Pancreas (tissue), 10 donors: ENCODE data around the gene DRAM2. TPM values are rescaled to one million over a fixed set of nuclear protein-coding genes. Genes with fewer than 3 reads are reported as not detected.

Experiments
- ATAC-seq, 4 donors: fragments of 200-7000 bp; cut with Tn5 transposase; one replicate each; pipeline versions ENCODE4 v1.8.0 to v1.9.1; 2020; ENCODE audit warnings: mild to moderate bottlenecking in 4 of 4, moderate library complexity in 4 of 4
- DNase-seq, 6 donors: peaks; one replicate each; pipeline ENCODE4 v3.0.0-alpha.2; 2020
- FAIRE-seq: peaks from 2 replicates; lab custom pipeline; 2012; peaks lifted over from hg19 to GRCh38; lab: Jason Lieb, UNC
- H3K27ac ChIP-seq, 4 donors: fragments of 200-600 bp; sonication (generic); 1 replicate in 3 of 4; 2 replicates in 1 of 4; pipeline versions ENCODE4 v1.5.0 to v1.8.0; 2020
- H3K27me3 ChIP-seq, 4 donors: fragments of 200-600 bp; one replicate each; pipeline ENCODE4 v1.8.0; 2021
- H3K36me3 ChIP-seq, 3 donors: fragments of 200-600 bp; sonication (generic) in 1 of 3; one replicate each; pipeline versions ENCODE4 v1.5.0 to v1.8.0; 2020 to 2021
- H3K4me1 ChIP-seq, 3 donors: fragments of 200-600 bp; one replicate each; pipeline ENCODE4 v1.8.0; 2021
- H3K4me3 ChIP-seq, 4 donors: fragments of 200-600 bp; sonication (generic) in 2 of 4; one replicate each; pipeline versions ENCODE4 v1.5.0 to v1.8.0; 2020 to 2021
- H3K9me3 ChIP-seq, 4 donors: fragments of 200-600 bp; one replicate each; pipeline ENCODE4 v1.8.0; 2021
- CTCF ChIP-seq, 4 donors: fragments of 200-600 bp; sonication (generic) in 3 of 4; IDR thresholded peaks; one replicate each; pipeline versions ENCODE4 v1.5.0 to v1.8.0; 2021; ENCODE audit warnings: antibody characterized with exemption in 4 of 4
- WGBS, 2 donors: extraction: QIAGEN DNeasy Blood & Tissue Kit; methylation state at CpG; one replicate each; pipeline ENCODE4 v1.1.7; 2013; 5-methylcytosine and 5-hydroxymethylcytosine counted together
- intact Hi-C, 3 donors: fragments of 100-400 bp; cut with DNase I; formaldehyde crosslinking; loops; one replicate each; pipeline versions ENCODE4 v1.11.1 to v1.14.2; 2022
- polyA plus RNA-seq, 2 donors: library from polyadenylated mRNA; stranded (reverse); fragments of 200-250 nt; gene quantifications; one replicate each; pipeline ENCODE4 v1.2.3, GENCODE V29; 2013
- total RNA-seq, 6 donors: library from RNA; stranded (reverse); fragmentation: NEBNext Ultra II Directional in 4 of 6; extraction: Animal tissue kit (Norgen Biotek cat#: 25700) in 4 of 6; gene quantifications; one replicate each; pipeline versions ENCODE4 v1.2.1 to v1.2.4, GENCODE V29; 2021 to 2023
- donor health status: healthy with polysubstance abuse.
- donor health status: DM: no; HTN: no; CAD: no; lungs with moderate emphysema.
- donor health status: DM: no; HTN: no; CAD: no.
- donor health status: control.
- donor health status: control.
- donor health status: Bipolar disorder and iron deficiency.
- donor health status: DM: yes; HTN: yes; CAD: no.
- donor health status: DM: no; HTN: no; CAD: no.
- donor health status: DM: no; HTN: no; CAD: no.
- donor health status: DM: yes; HTN: yes; CAD: no.

Gene DRAM2
- total and polyA plus RNA-seq, 8 donors: 10.2 to 32.2 (median 16.6) TPM

GRCh38 chr1:111164151-111164550 lies 24.3 kb upstream of the DRAM2 start:
- no peak for TF ChIP-seq CTCF (IDR thresholded peaks at IDR 0.05)
- Histone ChIP-seq H3K4me3 (no peak overlapping the region), H3K4me1 (peaks cover 0 to 2% (median 0%) of the 10 kb centered on the region in 3 donors), H3K9me3 (no peaks in the 10 kb centered on the region), H3K36me3 (no peaks in the 10 kb centered on the region), H3K27ac (no peak overlapping the region), H3K27me3 (no peaks in the 10 kb centered on the region)
- intact Hi-C loops: no loop called here
- WGBS, 2 donors: 95 to 99% methylated on average over 2 of the region's 2 CpGs
- no peak for DNase-seq
- peak in 1 of 4 donors; percentile 43 for ATAC-seq
- FAIRE-seq: no peak

DNA sequence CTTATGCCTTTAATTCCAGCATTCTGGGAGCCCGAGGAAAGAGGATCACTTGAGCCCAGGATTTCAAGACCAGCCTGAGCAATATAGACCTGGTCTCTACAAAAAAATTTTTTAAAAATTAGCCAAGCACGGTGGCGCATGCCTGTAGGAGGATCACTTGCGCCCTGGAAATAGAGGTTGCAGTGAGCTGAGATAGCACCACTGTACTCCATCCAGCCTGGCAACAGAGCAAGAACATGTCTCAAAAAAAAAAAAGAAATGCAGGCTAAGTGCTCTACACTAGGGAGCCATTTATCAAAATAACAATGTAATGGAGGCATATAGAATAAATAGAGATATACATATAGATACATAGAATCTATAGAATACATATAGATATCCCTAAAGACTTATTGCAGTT lies 23.5 kb upstream of the DRAM2 start:
- WGBS, 2 donors: 96 to 98% methylated on average over 4 of the region's 4 CpGs
- no peak overlapping the region for H3K4me3 ChIP-seq
- ATAC-seq (no peak), FAIRE-seq (no peak), DNase-seq (no peak)
- intact Hi-C loops: no loop called here
- TF ChIP-seq CTCF (IDR thresholded peaks at IDR 0.05): no peak
- H3K4me1 ChIP-seq: no peaks in the 10 kb centered on the region
- no peaks in the 10 kb centered on the region for H3K27me3 ChIP-seq
- H3K9me3 ChIP-seq: no peaks in the 10 kb centered on the region
- no peak overlapping the region for H3K27ac ChIP-seq
- H3K36me3 ChIP-seq: no peaks in the 10 kb centered on the region

- DNase-seq: no peak
- WGBS, 2 donors: 96 to 97% methylated on average over 2 of the region's 2 CpGs
- no peak for FAIRE-seq
- H3K27ac ChIP-seq: no peak overlapping the region
- intact Hi-C loops: no loop called here
- no peaks in the 10 kb centered on the region for H3K4me1 ChIP-seq
- no peaks in the 10 kb centered on the region for H3K27me3 ChIP-seq
- no peaks in the 10 kb centered on the region for H3K36me3 ChIP-seq
- no peaks in the 10 kb centered on the region for H3K9me3 ChIP-seq
- ATAC-seq: no peak
- no peak for TF ChIP-seq CTCF (IDR thresholded peaks at IDR 0.05)
- no peak overlapping the region for H3K4me3 ChIP-seq
Measured at GRCh38 chr1:111162488-111162880, 22.6 kb upstream of the DRAM2 start.

- H3K4me1 ChIP-seq: no peaks in the 10 kb centered on the region
- no peak overlapping the region for H3K27ac ChIP-seq
- no peaks in the 10 kb centered on the region for H3K27me3 ChIP-seq
- H3K36me3 ChIP-seq: no peaks in the 10 kb centered on the region
- no peak for DNase-seq
- no peak overlapping the region for H3K4me3 ChIP-seq
- intact Hi-C loops: no loop called here
- peak in 2 of 4 donors; percentile 63 for ATAC-seq
- WGBS, 2 donors: 7 to 28% methylated on average over 1 of the region's 1 CpG
- H3K9me3 ChIP-seq: no peaks in the 10 kb centered on the region
- no peak for FAIRE-seq
- no peak for TF ChIP-seq CTCF (IDR thresholded peaks at IDR 0.05)
Measured at GRCh38 chr1:111161843-111162487, 22.1 kb upstream of the DRAM2 start.

DNA sequence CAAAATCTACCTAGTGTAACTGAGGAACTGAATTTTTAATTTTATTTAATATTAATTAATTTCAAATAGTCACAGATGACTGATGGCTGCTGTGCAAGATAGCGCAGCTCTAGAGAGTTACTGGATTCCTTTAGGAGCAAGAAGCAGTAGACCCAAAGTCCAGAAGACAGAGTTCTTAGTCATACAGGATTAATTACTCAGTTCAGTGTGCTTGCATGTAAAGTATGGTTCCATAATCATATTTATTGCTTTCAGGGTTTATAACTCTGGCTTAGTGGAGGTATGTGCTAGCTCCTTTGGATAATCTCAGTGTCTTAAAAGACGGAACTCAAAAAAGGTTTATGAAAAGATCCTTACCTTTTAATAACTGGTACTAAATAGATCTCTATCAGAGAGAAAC lies 17.5 kb upstream of the DRAM2 start:
- FAIRE-seq: no peak

More for the DNA sequence above, 17.5 kb upstream of the DRAM2 start:
- no peaks in the 10 kb centered on the region for H3K4me1 ChIP-seq
- no peaks in the 10 kb centered on the region for H3K9me3 ChIP-seq
- no peak overlapping the region for H3K27ac ChIP-seq
- TF ChIP-seq CTCF (IDR thresholded peaks at IDR 0.05): no peak
- peaks cover 0 to 12% (median 5%) of the 10 kb centered on the region in 3 donors for H3K36me3 ChIP-seq
- intact Hi-C loops: no loop called here
- no peaks in the 10 kb centered on the region for H3K27me3 ChIP-seq
- WGBS, 2 donors: 98% methylated on average over 2 of the region's 2 CpGs
- H3K4me3 ChIP-seq: no peak overlapping the region
- ATAC-seq (no peak), DNase-seq (no peak)
